Transverse colon (tissue), 4 donors: Measurements from ENCODE around the gene PJA1. TPM values are rescaled to one million over a fixed set of nuclear protein-coding genes. Genes with fewer than 3 reads are reported as not detected.

Source experiments
- DNase-seq: peaks from one replicate; pipeline ENCODE4 v3.0.0-alpha.2; 2019
- H3K27ac ChIP-seq, 4 donors: fragments of 200-600 bp; sonication (generic); 2 replicates each; pipeline ENCODE4 v1.5.1; 2016 to 2018; ENCODE audit warnings: inconsistent platforms in 4 of 4
- H3K27me3 ChIP-seq: fragments of 200-600 bp; sonication (generic); 2 replicates; pipeline ENCODE4 v1.5.1; 2017; ENCODE audit warnings: inconsistent platforms
- H3K36me3 ChIP-seq, 4 donors: fragments of 200-600 bp; sonication (generic); 2 replicates each; pipeline ENCODE4 v1.5.1; 2017 to 2019; ENCODE audit warnings: inconsistent platforms in 4 of 4
- H3K4me1 ChIP-seq, 4 donors: fragments of 200-600 bp; sonication (generic); 2 replicates each; pipeline ENCODE4 v1.5.1; 2017 to 2020; ENCODE audit warnings: inconsistent platforms in 4 of 4
- H3K4me3 ChIP-seq, 4 donors: fragments of 200-600 bp; sonication (generic); 1 replicate in 1 of 4; 2 replicates in 3 of 4; pipeline versions ENCODE4 v1.5.1 to v1.6.1; 2017 to 2019; ENCODE audit warnings: inconsistent platforms in 4 of 4
- H3K9me3 ChIP-seq, 2 donors: fragments of 200-600 bp; sonication (generic); 2 replicates each; pipeline ENCODE4 v1.5.1; 2017 to 2019; ENCODE audit warnings: inconsistent platforms in 2 of 2
- EP300 ChIP-seq: sonication (generic); formaldehyde crosslinking; IDR thresholded peaks from one replicate; pipeline ENCODE4 v1.6.1; 2017; ENCODE audit warnings: antibody characterized with exemption, low read depth
- POLR2A ChIP-seq: fragments of 450-650 bp; IDR thresholded peaks from one replicate; pipeline ENCODE4 v1.6.1; 2016; ENCODE audit warnings: antibody characterized with exemption, mild to moderate bottlenecking, moderate library complexity
- POLR2AphosphoS5 ChIP-seq, 3 donors: sonication (generic); formaldehyde crosslinking; IDR thresholded peaks; one replicate each; pipeline ENCODE4 v1.6.1; 2016; ENCODE audit warnings: antibody characterized with exemption in 3 of 3
- WGBS, 2 donors: methylation state at CpG; one replicate each; pipeline ENCODE4 v1.1.5; 2018; ENCODE audit warnings: low coverage in 1 of 2; 5-methylcytosine and 5-hydroxymethylcytosine counted together
- in situ Hi-C, 4 donors: fragments of 200-750 bp; cut with MboI; loops; one replicate each; pipeline versions ENCODE4 v1.15.0 to v1.15.1; 2017; ENCODE audit warnings: low sequenced_read_pairs in 3 of 4, low pct_ligation_motif_present in 1 of 4, low pct_unique_long_range_greater_than_20kb in 1 of 4
- intact Hi-C: fragments of 100-400 bp; cut with DNase I; formaldehyde crosslinking; loops from one replicate; pipeline ENCODE4 v1.15.1; 2023; ENCODE audit warnings: low total_unique reads
- total RNA-seq, 4 donors: library from RNA; depleted of rRNA; stranded (reverse); fragments of >200 nt; gene quantifications; one replicate each; pipeline ENCODE4 v1.1.0, GENCODE V29; 2016
- TF ChIP-seq, protein P1 (sequence below), 5 experiments: fragments of 200-600 bp in 3 of 5; fragments of 450-650 bp in 2 of 5; sonication (generic) in 3 of 5; IDR thresholded peaks; 1 replicate in 2 of 5; 2 replicates in 3 of 5; pipeline ENCODE4 v1.5.1; 2016 to 2017; ENCODE audit warnings: antibody characterized with exemption in 5 of 5, inconsistent platforms in 3 of 5, mild to moderate bottlenecking in 2 of 5, moderate library complexity in 1 of 5

Gene PJA1
- total RNA-seq, 4 donors from 2014 or later = 2.2 to 31.4 (median 6.9) TPM

DNA sequence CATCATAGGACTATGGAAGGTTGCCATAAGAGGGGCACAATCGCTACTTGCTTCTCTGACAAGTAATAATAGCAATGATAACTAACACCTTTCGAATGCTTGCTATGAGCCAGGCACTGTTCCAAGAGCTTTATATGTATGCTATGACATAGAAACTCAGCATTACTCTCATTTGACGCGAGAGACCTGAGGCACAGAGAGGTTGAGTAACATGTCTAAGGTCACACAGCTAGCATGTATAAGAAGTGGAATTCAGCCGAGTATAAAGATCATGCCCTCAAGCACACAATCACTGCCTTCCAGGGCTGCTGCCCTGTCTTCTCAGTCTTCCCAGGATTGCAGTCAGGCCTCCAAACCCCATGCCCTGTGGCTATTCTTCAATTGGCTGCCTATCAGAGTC lies 19.5 kb downstream of the PJA1 start:
- no peaks in the 10 kb centered on the region for H3K4me1 ChIP-seq
- TF ChIP-seq POLR2A (no peak), EP300 (no peak), POLR2AphosphoS5 (IDR thresholded peaks at IDR 0.05) (no peak)
- TF ChIP-seq, protein P1, sequence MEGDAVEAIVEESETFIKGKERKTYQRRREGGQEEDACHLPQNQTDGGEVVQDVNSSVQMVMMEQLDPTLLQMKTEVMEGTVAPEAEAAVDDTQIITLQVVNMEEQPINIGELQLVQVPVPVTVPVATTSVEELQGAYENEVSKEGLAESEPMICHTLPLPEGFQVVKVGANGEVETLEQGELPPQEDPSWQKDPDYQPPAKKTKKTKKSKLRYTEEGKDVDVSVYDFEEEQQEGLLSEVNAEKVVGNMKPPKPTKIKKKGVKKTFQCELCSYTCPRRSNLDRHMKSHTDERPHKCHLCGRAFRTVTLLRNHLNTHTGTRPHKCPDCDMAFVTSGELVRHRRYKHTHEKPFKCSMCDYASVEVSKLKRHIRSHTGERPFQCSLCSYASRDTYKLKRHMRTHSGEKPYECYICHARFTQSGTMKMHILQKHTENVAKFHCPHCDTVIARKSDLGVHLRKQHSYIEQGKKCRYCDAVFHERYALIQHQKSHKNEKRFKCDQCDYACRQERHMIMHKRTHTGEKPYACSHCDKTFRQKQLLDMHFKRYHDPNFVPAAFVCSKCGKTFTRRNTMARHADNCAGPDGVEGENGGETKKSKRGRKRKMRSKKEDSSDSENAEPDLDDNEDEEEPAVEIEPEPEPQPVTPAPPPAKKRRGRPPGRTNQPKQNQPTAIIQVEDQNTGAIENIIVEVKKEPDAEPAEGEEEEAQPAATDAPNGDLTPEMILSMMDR (IDR thresholded peaks at IDR 0.05) = no peak
- intact Hi-C loops = no loop called here
- in situ Hi-C loops = no loop called here
- no peak overlapping the region for H3K4me3 ChIP-seq
- H3K27me3 ChIP-seq = no peaks in the 10 kb centered on the region
- no peaks in the 10 kb centered on the region for H3K9me3 ChIP-seq
- no peak for DNase-seq
- H3K36me3 ChIP-seq = no peaks in the 10 kb centered on the region
- H3K27ac ChIP-seq = no peak overlapping the region
- WGBS, 2 donors = 86% methylated on average over 5 of the region's 5 CpGs; no CpG with 5 or more reads in 1 of the 2 donors

DNA sequence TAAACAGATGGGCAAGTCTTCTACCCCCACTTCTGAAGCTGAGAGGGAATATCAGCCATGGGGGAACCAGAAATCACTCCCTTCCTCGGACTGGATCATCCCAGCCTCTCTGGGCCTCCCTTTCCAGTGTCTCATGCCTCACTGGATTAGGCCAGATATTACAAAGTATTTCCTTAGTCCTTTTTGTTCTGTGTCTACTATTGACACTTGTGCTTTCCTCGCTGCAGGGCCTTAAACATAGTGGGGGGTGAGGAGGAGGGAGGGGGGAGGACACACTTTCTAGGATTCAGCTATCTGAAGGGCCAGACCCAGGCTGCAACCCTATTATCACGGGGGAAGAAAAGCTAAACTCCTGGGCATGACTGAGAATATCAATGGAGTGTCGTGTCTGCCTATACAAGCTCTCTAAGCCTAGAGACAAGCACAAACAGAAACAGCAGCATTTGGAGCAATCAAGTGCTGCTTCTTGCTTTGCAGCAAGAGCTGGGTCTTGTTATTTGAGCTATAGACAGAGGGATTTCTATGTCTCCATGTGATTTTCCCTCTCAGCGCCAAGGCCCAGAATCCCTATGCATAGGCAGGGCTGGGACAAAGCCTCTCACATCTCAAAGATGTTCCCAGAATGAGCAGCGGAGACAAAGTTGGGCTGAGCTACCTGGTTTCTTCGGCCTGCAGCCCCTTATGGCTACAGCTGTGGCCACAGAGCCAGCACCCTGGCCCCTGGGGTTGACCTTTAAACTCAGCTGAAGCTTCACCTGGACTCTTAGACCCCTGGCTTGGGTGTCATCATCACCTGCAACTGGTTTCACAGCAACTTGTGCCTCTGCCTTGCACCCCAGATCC lies 20.2 kb downstream of the PJA1 start:
- in situ Hi-C loops = no loop called here
- DNase-seq = no peak
- 66% methylated on average over 7 of the region's 7 CpGs; no CpG with 5 or more reads in 1 of the 2 donors for WGBS, 2 donors

DNA sequence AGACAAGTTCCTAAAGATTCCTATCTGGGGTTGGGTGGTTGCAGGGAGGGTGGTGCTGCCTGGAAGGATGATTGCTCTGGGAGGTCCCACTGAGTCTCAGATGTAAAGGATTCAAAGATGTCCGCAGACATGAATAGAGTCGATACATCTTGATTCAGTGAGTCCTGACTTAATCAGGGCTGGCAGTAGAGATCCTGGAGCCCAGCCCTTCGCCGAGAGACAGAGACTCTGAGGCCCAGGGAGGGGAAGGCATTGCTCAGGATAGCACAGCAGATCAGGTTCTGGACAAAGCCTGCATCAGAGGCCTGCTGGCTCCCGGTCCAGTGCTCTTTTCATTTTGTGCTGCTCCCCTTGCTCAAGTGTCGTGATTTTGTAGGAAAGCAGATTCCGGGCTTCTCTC lies 21.7 kb downstream of the PJA1 start:
- in situ Hi-C loops (no loop called here), intact Hi-C loops (no loop called here)
- H3K4me1 ChIP-seq = no peaks in the 10 kb centered on the region
- H3K4me3 ChIP-seq = no peak overlapping the region
- H3K27me3 ChIP-seq = no peaks in the 10 kb centered on the region
- no peaks in the 10 kb centered on the region for H3K36me3 ChIP-seq
- TF ChIP-seq, protein P1 (IDR thresholded peaks at IDR 0.05) = no peak
- no peak for TF ChIP-seq EP300
- TF ChIP-seq POLR2AphosphoS5 (IDR thresholded peaks at IDR 0.05) = no peak
- no peak for TF ChIP-seq POLR2A
- DNase-seq = no peak
- H3K27ac ChIP-seq = no peak overlapping the region
- 87% methylated on average over 7 of the region's 7 CpGs; no CpG with 5 or more reads in 1 of the 2 donors for WGBS, 2 donors
- H3K9me3 ChIP-seq = no peaks in the 10 kb centered on the region

More for the DNA sequence above, 20.2 kb downstream of the PJA1 start:
- no peak overlapping the region for H3K27ac ChIP-seq
- TF ChIP-seq, protein P1 (IDR thresholded peaks at IDR 0.05) = no peak
- no peak for TF ChIP-seq POLR2A
- no peak for TF ChIP-seq POLR2AphosphoS5 (IDR thresholded peaks at IDR 0.05)
- no peak for TF ChIP-seq EP300
- H3K9me3 ChIP-seq = no peaks in the 10 kb centered on the region
- no peaks in the 10 kb centered on the region for H3K27me3 ChIP-seq
- H3K36me3 ChIP-seq = no peaks in the 10 kb centered on the region
- H3K4me3 ChIP-seq = no peak overlapping the region
- intact Hi-C loops = no loop called here
- H3K4me1 ChIP-seq = no peaks in the 10 kb centered on the region

DNA sequence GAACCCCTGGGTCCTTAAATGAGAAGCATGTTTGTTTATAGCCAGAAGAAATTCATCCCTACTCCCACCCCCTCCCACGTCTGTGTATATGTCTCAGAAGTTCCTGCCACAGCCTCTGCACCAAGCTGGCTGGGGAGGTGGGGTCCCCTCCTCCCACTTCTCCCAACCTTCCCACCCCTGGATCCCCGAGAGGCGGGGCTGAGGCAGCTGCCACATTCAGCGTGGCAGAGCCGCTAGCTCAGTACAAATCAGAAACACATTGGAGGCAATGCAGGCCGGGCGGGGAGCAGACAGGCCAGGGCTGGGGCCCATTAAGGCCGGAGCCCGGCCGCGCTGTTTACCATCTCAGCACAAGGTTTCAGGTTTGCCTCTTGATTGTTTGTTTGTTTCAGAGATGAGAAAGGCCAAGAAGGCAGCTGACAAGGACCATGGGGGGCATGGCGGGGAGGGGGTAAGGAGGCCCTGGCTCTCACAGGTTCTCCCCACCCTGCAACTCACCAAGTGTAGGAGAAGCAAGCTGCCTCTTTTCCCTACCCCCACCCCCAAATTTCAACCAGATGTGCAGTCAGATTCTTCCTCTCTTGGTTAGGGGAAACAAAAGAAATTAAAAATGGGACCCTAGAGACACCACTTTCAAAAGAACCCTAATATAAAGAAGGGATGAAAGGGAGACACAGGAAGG lies 22.3 kb downstream of the PJA1 start:
- no peak overlapping the region for H3K4me3 ChIP-seq
- DNase-seq = no peak
- WGBS, 2 donors = 88% methylated on average over 12 of the region's 12 CpGs; no CpG with 5 or more reads in 1 of the 2 donors
- no peaks in the 10 kb centered on the region for H3K27me3 ChIP-seq
- no peak overlapping the region for H3K27ac ChIP-seq
- H3K36me3 ChIP-seq = no peaks in the 10 kb centered on the region
- no peaks in the 10 kb centered on the region for H3K4me1 ChIP-seq
- in situ Hi-C loops = no loop called here
- no peak for TF ChIP-seq EP300
- TF ChIP-seq POLR2AphosphoS5 (IDR thresholded peaks at IDR 0.05) = no peak
- TF ChIP-seq, protein P1 (IDR thresholded peaks at IDR 0.05) = no peak
- no peak for TF ChIP-seq POLR2A
- no peaks in the 10 kb centered on the region for H3K9me3 ChIP-seq
- intact Hi-C loops = no loop called here
